Activated CD4-positive, alpha-beta T cell treated with anti-CD3 and anti-CD28 coated beads, Interleukin-2, amount 50 U/mL, for 48 hours (primary cell): ENCODE results near the gene ARFIP2.
"Not testable (repeated sequence)": the region's sequence is repeated elsewhere in the genome, so short reads cannot be mapped to it uniquely, and the experiment has no call there.

Experiments used
- DNase-seq, 2 experiments: peaks; one replicate each; pipeline ENCODE4 v3.0.0-alpha.2; 2020

The ARFIP2 gene, protein sequence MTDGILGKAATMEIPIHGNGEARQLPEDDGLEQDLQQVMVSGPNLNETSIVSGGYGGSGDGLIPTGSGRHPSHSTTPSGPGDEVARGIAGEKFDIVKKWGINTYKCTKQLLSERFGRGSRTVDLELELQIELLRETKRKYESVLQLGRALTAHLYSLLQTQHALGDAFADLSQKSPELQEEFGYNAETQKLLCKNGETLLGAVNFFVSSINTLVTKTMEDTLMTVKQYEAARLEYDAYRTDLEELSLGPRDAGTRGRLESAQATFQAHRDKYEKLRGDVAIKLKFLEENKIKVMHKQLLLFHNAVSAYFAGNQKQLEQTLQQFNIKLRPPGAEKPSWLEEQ

GRCh38 chr11:6481012-6481923, at the start of gene ARFIP2, which contains the start of gene TIMM10B:
ARFIP2 (minus strand) TSS chr11:6481331; CDS start chr11:6480421, 910 bp downstream.
TIMM10B (plus strand) TSS chr11:6481501; CDS start chr11:6481517, 16 bp downstream.
- DNase-seq: peak; percentile 97 to 99

DNA sequence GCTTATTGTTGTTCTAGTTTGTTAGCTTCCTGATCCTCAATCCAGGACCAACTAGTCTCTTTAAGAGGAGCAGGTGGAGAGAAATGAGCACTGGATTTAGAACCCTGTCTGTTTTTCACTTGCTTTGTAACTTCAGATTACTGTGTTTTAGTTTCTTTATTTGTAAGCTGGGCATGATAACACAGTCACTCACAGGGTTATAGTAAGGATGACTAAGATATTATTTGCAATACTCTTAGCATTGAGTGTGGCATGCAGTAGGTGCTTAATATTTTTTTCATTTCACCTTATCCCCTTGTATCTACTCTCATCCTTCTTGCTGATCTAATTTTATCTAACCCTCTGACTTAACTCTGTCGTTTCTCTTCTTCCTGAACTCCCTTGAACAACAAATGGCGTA, 49.7 kb upstream of the ARFIP2 start:
- DNase-seq: no peak

GRCh38 chr11:6529266-6529665, 48.1 kb upstream of the ARFIP2 start:
- no peak for DNase-seq

DNA sequence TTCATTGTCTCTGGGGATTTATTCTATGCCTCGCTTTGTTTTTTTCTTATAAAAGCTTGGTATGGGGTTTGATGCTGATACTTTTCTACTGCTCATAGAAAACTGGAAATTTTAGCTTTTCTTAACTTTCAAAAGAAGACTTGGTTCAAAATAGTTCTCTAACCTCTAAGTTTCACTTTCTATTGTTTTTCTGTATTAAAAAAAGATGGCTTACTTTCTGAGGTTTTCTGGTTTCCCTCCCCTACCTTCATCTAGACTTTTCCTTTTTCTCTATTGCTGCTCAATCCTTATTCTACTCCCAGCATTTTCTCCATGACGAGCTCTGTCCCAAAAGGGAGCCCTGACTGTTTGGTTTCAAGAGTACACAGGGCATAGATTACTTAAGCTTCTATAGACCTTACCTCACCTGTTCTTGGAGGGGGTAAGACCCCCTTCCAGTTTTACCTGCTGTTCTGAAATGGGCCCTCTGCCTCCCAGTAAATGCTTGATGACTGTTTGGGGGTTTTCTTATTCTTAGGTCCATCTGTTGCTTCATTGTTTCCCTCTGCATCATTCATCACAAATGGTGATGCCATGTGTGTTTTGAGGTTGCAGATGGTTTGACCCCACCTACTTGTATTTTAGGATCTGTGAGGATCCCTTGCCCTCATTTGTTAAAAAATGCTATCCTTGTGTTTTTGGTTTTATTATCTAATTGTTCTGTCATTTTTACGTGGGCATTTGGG, 45.4 kb upstream of the ARFIP2 start:
- no peak for DNase-seq

GRCh38 chr11:6523253-6523652, 42.1 kb upstream of the ARFIP2 start:
- DNase-seq: no peak

GRCh38 chr11:6521946-6522345, 40.8 kb upstream of the ARFIP2 start:
- not testable (repeated sequence) for DNase-seq

DNA sequence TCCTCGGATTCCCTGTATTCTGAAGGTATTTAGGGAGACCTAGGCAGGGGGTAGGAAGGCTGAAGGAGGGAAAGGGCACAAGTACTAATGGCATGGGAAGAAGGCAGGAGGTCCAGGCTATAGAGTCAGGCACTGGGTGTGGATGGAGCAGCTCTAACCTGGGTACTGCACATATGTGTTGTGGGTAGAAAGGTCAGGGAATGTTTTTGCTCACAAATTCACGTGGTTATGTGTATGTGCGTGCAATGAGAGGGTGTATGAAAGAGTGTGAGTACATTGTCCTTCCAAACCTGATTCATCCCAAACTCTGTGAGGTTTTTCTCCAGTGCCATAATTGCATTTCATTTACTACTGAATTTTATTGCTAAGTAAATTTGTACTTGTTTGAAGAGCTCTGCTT, 39.1 kb upstream of the ARFIP2 start:
- no peak for DNase-seq

DNA sequence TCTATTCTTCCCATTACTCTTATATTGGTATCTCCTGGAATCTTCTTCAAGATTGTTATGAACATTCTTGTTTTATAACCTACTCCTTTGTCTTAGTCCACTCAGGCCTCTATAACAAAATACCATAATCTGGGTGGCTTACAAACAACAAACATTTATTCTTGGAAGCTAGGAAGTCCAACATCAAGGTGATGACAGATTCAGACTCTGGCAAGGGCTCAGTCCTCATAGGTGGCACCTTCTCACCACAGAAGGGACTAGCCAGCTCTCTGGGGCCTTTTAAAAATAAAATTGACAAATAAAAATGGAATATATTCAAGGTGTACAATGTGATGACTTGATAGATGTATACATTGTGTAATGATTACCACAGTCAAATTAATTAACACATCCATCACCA, 35.7 kb upstream of the ARFIP2 start:
- no peak for DNase-seq

- DNase-seq: no peak
These were observed 24.6 kb upstream of the ARFIP2 start for GRCh38 chr11:6505577-6506240.

DNA sequence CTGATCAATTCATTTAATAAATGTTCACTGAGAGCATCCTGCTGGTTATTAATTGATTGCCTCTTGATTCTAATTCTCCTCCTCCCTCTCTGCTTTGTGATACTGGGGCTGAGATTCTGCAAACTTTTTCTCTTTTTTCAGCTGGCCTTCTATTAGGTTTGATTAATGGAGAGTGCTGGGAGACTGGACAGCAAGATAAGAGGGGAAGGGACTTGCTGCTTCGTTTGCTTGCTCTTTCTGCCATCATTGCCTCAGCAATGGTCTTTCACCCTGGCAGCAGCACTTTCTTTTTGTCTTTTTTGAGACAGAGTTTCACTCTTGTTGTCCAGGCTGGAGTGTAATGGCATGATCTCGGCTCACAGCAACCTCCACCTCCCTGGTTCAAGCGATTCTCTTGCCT, 23.0 kb upstream of the ARFIP2 start:
- no peak for DNase-seq

- no peak for DNase-seq
These were observed 21.3 kb upstream of the ARFIP2 start for GRCh38 chr11:6502382-6502781.

GRCh38 chr11:6498544-6498943, 17.4 kb upstream of the ARFIP2 start:
- no peak for DNase-seq

- DNase-seq: no peak
These were observed 17.0 kb upstream of the ARFIP2 start for GRCh38 chr11:6498121-6498520.

- no peak for DNase-seq
These were observed 16.1 kb upstream of the ARFIP2 start, which contains the start of gene DNHD1 for GRCh38 chr11:6497069-6497839. DNHD1 (plus strand) TSS chr11:6497280; CDS start chr11:6498216, 936 bp downstream.

DNA sequence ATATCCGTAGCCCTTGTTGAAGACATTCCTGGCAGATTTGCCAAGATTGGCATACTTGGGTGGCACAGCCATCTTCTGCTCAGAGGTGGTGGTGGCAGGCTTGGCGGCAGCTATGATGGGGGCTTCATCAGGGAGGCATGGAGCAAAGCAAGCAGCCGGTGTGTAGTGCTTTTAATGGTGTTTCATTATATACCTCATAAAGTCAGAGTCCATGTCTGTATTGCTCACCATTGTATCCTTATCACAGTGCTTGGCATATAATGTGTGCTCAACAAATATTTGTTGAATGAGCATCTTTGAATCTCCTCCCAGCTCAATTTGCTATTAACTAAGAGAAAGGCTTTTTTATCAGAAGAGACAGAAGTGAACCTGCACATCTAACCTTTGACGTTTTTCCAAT, 8.2 kb upstream of the ARFIP2 start:
- no peak for DNase-seq

DNA sequence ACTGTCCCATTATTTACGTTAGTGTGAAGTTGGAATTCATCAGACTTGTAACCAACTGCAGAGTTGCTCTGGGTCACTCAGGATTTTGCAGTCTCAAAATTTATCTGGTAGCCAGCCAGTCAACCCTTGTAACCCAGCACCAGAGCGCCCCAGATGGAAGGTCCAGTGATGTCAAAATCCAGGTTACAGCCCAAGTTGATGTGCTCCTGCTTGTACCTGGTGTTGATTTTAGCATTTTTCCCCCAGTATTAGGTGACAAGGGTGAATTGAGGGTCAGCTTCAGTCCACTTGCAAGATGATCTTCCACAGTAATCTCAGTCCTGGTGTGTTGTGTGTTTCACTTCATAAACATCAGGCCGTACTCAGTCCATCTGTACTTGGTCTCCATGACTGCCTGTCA, 7.7 kb upstream of the ARFIP2 start:
- DNase-seq: no peak

GRCh38 chr11:6488342-6488741, 7.2 kb upstream of the ARFIP2 start:
- DNase-seq: no peak

DNA sequence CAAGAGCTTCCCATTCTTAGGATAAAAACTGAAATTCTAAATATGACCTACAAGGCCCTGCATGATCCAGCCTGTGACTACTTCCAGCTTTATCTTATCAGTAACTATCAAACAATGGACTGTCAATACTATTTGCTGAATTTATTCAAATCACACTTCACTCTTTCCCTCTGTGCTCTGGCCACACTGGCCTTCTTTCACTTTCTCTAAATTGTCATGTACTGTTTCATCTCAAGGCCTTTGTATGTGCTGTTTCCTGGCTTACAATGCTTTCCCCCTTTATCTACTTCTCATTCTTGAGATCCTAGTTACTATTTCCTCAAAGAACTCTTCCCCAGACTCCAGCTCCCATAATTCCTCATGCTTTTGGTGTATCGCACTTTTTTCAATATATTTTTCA, 5.8 kb upstream of the ARFIP2 start:
- no peak for DNase-seq

GRCh38 chr11:6486256-6486655, 5.1 kb upstream of the ARFIP2 start:
- DNase-seq: no peak

GRCh38 chr11:6485661-6486060, 4.5 kb upstream of the ARFIP2 start:
- DNase-seq: no peak

DNA sequence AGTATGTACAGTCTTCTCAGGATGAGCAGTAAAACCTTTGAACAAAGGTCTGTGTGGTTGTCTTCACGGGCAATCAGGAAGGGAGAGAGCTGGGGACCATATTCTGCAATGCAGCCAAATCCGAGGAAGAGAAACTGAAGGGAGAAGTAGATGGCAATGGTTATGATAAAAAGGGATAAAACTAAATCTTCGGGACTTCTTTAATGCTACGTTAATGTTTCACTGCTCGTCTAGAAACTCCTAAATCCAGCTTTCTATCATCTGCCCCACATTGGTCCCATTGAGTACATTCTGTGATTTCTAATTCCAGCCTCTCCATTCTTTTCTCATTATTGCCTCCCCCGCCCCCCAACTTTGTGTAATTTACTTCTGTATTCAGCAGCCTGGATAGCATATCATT, 1.9 kb upstream of the ARFIP2 start:
- no peak for DNase-seq

DNA sequence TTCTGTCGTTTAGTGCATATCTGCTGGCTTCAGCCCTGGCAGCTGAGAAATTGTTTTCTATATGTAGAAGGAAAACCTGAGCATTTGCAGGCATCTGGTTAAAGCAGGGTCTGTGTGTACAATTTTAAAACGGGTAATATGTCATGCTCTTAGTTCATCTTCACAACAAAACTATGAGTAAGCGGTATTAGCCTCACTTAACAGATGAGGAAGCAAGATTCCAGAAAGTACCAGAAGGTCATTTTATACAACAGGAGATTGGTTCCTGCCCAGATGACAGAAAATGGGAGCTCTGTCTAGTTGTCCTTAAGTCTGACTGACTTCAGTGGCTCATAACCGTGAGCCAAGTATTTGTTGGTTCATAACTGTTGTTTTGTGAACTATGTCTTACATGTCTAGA, 1.3 kb upstream of the ARFIP2 start:
- no peak for DNase-seq
